Stimulated activated CD4-positive, alpha-beta T cell treated with anti-CD3 and anti-CD28 coated beads, Interleukin-15, amount 100 ng/mL, for 1 hour (primary cell): ENCODE data around the gene XIRP1.
A peak's percentile ranks its signal among the peaks of the same experiment; 100 is the strongest.
"Not testable (repeated sequence)": the region's sequence is repeated elsewhere in the genome, so short reads cannot be mapped to it uniquely, and the experiment has no call there.

ENCODE experiments used
- DNase-seq, 2 donors: peaks; one replicate each; pipeline ENCODE4 v3.0.0-alpha.2; 2020; ENCODE audit warnings: low read depth in 1 of 2, low spot score in 1 of 2

XIRP1 gene

DNA sequence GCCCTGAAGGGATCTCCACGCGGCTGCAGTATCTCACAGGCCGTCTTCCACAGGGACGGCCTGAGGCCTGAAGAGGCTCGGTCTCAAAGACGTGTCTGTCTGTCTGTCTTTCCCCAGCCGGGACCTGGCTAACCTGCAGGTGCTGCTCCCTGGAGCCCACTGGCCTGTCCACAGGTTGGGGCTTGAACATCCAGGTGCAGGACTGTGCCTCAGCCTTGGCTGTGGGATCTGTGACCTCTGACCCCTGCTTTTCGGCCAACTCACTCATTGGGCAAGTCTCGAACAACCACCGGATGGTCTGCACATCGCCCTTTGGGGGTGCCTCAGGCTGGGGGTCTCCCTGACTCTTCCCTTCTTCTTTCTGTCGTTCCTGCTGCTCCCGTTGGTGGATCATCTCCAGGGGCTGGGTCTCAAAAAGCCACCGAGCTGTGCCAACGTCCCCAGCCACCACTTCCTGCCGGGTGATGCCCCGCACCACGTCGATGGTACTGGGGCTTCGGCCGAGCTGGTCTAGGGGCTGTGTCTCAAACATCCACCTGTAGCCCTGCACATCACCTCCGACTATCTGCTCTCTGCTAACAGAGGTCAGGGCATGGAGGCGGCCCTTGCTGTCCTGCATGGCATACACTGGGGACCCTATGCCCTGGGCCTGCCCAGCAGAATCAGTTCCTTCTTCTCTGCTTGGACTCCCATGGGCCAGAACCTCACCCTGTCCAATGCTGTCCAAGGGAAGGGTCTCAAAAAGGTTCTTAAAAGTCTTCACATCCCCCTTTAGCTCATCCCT is 4.8 kb downstream of the XIRP1 start:
- DNase-seq, result no peak

DNA sequence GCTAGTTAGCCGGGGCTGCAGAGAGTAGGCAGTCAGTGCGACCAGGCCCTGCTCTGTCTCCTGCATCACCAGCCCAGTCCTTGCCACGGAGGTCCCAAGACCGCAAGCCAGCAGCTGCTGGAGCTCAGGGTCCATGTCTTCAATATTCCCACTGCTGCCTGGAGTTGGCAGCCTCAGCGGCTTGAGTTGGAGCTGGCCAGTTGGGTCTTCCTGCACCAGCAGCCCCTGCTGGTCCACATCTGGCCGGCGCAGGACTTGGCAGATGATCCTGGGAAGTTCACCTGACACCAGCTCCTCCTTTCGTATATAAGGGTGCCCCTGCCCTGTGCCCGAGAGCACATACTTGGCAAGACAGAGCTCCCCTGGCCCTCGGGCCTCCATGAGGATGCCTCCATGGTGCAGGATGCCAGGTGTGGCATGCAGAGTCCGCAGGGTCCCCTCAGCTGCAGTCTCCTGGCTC is 5.7 kb downstream of the XIRP1 start:
- DNase-seq, result no peak

GRCh38 chr3:39185959-39186691 is 6.3 kb downstream of the XIRP1 start:
- DNase-seq, result no peak

- no peak for DNase-seq
Measured at GRCh38 chr3:39185326-39185958, 7.0 kb downstream of the XIRP1 start.

- no peak for DNase-seq
Measured at GRCh38 chr3:39184968-39185285, 7.5 kb downstream of the XIRP1 start.

GRCh38 chr3:39184081-39184967 is 8.1 kb downstream of the XIRP1 start:
- no peak for DNase-seq

DNA sequence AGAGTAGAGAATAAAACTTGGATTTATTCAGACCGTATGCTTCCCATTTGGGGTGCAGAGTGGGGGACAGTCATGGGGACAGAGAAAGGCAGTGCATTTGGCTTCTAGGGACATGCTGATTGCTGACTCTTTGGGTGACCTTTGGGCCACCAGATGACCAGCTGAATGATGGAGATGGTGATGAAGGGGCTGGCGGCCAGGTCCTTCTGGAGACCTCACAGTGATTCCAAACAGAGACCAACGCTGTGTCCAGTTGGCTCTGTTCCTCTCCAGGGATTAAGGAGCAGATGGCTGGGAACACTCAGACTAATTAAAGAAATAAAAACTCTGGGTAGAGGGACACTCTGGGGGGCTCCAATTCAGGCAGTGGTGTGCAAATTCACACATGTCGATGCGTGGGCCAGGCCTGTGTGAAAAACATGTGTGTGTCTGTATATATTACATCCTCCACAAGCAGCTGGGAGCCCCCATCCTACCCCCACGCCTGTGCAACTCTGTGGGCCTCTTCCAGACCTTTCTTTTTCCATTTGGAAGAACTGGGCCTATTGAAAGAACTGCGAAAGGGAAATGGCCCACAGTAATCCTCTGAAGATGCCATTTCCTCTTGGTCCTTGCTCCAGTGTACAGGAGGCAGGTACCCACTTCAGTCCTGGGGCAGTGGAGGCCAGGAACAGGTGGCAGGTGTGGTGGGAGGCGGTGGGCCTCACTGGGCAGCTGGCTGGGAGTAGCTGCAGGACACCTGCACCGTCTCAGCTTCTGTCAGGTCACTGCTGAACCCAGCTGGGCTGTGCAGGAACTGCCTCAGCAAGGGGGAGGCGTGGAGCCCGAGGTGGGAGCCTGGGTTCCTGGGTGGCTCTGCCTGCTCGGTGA is 8.9 kb downstream of the XIRP1 start:
- DNase-seq, result no peak

DNA sequence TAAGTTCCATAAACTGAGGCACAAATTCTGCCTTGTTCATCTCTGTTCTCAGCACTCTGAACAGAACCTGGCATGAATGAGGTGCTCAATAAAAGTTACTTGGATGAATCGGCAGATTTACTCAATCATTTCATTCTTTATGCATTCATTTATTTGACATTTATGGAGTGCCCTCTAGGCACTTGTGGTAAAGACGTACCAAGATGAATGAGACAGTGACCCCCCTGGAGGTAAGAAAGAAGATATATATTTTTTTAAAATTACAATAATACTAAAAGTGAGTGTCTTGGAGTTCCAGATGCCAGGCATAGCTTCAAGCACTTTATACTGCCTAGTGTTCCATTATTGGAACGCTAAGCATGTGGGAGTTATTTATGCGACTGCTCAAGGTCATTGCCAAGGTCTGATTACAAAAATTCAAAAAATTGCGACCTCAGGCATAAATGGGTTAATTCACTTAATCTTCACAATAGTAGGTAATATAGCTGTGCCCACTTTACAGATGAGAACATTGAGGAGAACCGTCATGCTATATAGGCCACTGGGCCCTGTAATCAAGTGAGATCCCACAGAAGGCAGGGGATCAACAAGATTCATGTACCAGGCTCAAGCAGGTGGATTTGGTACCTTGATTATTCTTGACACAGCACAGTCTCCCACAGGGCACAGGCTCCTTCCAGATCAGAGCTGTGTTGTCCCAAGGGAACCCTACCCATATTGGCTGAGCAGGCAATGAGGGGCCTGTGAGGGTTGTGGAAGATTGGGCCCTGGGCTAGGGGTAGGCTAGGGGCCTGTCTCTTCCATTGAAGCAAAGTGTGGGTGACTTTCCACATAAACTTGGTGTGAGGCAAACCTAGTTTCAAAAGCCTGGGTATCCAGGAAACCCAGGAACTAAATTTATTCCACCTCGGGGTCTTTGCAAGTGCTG is 10.7 kb downstream of the XIRP1 start:
- DNase-seq, result no peak

DNA sequence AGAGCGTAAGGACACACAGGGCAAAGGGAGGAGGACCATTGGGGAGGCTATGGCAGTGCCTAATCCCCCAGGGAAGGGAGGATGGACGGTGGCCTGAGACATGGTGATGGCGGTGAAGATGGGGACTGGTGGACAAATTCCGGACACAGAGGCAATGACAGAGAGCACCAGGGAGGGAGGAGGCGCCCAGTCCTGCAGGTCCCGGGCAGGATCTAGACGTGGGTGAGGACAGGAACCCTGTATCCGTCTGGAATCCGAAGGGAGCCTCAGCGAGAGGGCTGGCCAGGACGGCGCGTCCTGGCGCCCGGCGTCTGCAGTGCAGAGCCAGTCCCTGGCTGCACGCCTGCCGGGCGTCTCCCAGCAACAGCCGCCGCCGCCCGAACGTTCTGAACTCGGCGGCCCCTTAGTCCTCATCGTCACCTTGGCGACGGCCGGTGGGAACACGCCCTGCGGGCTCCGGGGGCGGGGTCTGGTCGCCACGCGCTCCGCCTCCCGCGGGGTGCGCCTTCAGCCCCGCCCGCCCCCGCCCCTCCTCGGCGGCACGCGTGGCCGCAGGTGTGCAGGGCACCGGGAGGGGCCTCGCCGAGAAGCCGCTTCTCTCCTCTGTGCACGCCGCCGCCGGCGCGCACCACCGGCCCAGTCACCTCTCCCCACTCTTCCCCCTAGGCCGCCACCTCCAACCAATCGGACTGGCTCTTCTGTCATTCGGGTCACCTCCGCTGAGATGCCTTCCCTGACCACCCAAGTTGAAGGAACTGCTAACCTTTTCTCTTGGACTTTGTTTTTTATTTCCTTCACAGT is 11.6 kb downstream of the XIRP1 start:
- DNase-seq, result peak; percentile 80 to 85

- DNase-seq, result no peak
Measured at GRCh38 chr3:39180183-39180545, 12.2 kb downstream of the XIRP1 start.

GRCh38 chr3:39178553-39178952 is 13.8 kb downstream of the XIRP1 start:
- DNase-seq, result no peak

DNA sequence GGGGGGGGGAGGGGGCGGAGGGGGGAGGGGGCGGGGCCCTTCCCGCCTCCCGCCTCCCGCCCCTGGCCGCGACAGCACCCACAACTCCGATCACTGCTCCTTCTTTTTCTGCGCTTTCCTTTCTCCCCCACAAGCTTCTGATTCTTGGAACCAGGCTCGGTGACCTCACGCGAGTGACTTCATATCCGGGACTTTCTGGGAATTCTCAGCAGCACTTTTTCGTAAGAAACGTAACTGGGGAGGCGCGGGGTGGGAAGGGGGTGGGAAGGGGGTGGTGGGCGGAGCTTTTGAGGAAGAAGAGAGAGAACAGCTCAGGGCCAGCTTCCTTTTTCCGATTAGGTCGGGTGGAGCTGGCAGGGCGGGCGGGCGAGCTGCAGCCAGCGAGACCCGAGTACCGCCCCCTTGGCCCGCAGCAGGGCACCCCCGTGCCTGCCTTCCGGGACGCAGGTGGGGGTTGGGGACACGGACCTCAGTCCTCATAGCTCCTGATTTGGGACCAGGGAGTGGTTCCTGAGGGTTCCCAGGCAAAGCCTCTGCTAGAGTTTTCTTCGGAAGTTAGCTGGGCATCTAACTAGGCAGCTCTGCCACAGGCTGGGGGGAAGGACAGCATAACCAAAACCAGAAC is 14.6 kb downstream of the XIRP1 start:
- peak; percentile 53 to 66 for DNase-seq

- DNase-seq, result no peak
Measured at GRCh38 chr3:39176025-39176714, 16.2 kb downstream of the XIRP1 start.

DNA sequence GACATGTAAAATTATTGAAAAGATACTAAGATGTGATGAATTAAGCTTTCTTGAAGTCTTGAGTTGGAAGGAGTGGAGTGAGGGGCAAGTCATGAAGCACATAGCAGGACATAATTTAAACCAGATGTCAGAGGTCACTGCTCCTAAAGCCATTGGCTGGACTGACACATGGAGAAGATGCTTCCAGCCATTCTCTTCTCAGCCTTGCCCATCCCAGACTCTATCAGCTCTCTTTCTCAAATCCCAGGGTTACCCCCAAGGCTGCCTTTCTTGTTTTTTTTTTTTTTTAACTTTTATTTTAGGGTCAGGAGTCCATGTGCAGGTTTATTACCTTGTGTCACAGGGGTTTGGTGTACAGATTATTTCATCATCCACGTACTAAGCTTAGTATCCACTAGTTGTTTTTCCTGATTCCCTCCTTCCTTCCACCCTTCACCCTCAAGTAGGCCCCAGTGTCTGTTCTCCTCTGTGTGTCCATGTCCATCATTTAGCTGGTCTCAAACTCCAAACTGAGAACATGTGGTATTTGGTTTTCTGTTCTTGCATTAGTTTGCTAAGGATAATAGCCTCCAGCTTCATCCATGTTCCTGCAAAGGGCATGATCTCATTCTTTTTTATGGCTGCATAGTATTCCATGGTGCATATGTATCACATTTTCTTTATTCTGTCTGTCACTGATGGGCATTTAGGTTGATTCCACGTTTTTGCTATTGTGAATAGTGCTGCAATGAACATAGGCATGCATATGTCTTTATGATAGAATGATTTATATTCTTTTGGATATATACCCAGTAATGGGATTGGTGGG is 18.9 kb downstream of the XIRP1 start:
- DNase-seq, result no peak

DNA sequence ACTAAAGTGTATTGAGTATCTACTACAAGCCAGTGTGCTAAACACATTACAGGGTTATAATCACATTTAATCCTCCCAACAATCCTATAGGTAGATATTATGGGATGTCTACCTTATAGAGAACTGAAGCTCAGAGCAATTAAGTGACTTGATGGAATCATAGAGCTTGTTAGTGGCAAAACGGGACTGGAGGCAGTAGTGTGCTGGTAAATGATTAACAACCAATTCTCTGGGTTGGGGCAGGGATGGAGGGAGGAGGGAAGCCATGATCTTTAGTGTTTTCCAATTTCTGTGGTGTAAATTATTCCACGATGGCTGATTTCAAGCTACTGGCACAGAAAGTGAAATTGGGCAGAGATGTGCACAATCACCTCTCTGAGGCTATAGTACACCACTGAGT is 20.5 kb downstream of the XIRP1 start:
- no peak for DNase-seq

- not testable (repeated sequence) for DNase-seq
Measured at GRCh38 chr3:39170877-39171276, 21.5 kb downstream of the XIRP1 start.

DNA sequence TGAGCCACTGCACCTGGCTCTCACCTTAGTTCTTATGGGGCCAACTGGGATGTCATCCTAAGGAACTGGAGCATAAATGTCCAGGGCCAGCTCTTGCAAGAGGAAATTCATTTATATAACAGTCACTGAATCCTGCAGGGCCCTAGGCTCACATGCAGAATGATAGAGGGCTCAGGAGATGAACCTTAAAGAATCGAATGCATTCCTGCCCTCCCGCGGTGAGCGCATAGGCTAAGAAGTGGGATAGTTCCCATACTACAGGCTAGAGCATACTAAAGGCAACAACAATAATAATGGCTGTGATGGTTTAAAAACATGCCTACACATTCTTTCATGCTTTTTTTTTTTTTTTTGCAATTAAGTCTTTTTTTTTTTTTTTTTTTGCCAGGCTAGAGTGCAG is 21.9 kb downstream of the XIRP1 start:
- no peak for DNase-seq
